DMS153 treated with DMSO at 0.1 percent for 48 hours (cell line): Measurements from ENCODE around the gene B4GAT1.

Experiments
- DNase-seq: peaks from one replicate; lab custom pipeline; 2025; ENCODE audit not compliant: unreplicated experiment; lab: John Stamatoyannopoulos, UW

The B4GAT1 gene

DNA sequence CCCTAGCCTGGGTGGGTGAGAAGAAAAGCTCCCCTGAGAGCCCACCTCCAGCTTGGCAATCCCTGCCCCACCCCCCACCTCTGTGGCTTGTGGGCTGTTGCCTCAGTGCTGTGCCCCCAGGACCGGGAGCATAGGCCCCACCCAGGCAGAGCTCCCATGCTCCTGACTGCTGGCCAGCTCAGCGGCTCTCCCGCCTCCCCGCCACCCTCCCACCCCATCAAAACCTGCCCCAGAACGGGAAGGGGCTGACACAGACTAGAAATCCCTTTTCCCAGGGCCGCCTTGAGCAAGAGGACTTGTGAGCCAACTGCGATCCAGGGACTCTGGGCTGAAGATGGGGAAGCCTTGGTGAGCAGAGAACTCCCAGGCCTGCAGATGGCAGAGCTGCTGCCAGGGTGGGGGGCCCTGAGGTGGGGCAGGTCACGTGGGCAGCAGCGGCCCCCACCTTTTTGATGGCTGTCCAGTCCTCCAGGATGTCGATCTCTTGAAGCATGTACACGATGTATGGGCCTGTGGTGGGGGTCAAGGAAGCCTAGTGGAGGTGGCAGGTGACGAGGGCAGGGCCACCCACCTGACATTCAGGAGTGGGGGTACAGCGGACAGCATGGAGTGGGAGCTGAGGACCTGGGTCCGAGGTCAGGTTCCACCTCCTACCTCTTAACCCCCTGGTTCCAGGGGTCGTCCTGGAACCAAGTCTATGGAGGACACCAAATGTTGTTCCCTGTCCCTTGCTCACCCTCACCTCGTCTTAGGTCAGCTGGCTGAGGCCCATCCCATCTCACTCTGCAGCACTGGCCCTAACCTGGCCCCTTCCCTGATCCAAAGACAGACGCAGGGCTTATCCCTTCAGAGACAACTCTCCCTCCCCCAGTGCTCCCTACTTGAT, 8.9 kb downstream of the B4GAT1 start:
- DNase-seq = no peak

DNA sequence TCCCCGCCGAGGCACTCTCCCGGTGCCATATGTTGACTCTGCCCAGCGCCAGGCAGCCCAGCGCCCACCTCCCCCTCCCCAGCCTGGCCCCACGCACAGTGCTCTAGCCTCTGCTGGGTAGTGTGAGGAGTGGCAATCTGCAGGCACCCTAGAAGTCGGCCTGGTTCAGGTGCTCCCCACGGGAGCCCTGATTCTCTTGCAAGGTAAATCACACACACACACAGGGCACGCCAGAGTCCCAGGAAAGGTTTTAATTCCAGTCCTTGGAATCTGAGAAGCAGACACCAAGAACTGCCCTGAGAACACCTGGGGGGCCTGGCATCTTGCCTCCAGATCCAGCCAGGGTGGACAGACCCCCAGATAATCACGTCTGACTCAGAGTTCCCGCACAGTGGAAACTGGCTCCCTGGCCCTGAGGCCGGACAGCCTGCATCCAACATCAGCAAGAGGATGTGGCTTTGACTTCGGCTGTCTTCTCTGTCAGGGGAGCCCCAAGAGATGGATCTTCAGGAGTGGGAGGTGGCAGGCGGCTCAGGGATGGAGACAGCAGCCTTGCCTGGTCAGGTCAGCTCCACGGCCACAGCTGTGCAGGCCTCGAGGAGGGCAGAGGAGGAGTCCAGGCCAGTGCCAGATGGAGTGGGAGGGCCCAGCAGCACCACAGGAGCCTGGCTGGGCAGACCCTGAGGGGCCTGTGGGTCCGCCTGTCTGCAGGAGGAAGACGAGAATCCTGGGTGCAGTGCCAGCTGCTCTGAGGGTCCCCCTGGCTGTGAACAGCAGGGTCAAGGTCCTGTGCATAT, 10.1 kb downstream of the B4GAT1 start:
- no peak for DNase-seq

DNA sequence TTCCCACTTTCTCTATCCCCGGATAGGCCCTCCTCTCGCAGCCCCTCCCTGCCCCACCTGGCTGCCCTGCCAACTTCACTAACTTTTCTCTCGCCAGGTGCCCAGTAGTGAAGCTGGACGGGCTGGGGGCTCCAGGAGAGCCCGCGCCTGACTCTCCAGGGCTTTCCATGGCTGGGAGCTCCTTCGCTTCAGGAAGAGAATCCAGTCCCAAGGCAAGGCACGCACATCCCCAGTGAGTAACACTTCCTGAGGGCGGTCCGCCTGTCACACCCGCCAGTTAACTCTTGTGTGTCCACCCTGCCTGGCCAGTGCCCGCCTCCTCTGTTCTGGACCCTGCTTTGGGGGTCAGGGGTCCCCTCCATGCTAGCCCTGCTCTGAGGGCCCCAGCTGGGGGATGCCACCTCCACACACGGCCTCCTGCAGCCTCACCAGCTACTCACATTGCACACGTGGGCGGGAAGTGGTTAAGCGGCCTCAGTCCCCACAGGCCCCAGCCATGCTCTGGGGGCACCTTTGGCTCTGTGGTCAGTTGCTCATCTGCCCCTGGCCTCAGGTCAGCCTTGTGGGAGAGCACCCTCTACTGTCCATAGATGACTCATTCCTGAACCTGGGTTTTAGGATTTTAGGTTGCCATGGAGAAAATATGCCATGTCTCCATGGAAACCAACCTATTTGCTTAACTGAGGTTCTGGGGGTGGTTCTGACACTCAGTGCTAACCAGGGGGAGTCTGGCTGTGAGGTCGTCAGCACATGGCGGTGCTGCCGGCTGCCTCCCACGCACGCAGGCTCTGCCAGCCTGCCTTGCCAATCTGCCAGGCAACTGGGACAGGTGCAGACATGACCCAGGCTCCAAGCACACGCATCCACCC, 11.0 kb downstream of the B4GAT1 start, which contains the start of gene RIN1:
TSS of gene RIN1 (minus strand) at position 201 of the 869 bp plus-strand sequence. CDS start at position 169, 32 bp downstream.
- DNase-seq = peak; percentile 40

DNA sequence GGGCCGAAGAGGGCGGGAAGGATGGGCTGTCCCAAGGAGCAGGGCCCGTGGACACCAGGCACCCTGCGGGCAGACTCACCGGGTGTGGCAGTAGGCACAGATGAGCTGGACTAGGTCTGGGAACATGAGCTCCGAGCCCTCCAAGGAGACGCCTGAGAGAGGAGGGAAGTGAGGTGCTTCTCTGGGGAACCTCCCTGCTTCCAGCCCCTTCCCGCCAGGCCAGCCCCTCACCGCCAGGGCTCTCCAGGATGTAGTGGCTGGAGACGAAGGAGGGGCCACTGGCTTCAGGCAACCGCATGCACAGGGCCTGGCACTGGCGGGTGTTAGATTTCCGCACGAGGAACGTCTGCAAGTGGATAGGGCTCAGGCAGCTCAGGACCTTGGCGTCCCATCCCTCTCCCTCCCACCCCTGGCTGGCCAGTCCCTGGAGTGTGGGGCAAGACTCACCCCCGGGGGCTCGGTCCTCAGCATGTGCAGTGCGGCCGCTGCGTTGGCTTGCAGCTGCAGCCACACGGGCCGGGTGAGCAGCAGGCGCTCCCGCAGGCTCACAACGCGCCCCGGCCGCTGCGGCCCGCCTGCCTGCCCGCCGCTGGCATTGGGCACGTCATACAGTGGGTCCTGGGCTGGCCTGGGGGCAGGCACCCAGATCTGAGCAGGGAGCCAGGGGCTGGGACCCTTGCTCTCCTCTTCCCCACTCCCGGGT, 11.7 kb downstream of the B4GAT1 start:
- DNase-seq = no peak

DNA sequence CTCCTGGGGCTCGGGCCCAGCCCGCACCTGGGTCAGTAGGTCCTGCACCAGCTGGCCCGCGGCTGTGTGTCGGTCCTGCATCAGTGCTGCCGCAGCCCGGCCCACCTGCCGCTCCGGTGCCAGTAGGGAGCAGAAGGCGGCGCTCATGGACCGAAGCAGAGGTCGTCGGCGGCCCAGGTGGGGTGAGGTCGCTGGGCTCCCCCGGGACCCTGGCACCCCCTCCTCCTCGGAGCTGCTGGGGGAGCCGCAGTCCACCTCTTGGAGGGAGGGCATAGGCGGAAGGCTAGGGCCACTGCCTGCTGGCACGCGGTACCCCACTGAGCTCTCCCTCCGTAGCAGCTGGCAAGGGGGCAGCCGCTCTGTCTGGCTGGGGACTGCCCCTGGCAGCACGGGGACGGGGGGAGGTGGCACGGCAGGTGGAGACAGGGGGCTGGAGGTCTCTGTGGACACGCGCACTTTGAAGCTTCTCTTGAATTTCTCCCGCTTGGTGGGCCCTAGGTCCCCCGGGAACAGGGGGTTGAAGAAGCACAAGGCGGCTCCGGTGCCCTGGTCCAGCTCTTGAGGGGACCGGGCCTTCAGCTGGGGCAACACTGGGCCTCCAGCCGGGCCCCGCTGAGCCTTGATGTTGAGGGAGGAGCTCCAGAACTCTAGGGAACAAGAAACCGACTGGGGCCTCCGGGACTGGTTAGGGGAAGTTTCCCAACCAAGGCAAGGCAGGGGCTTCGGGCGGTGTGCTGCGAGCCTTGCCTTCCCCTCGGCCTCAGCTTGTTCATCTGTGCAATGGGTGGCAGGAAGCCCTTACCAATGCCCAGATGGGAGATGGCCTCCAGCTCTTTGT, 12.6 kb downstream of the B4GAT1 start:
- DNase-seq = no peak

DNA sequence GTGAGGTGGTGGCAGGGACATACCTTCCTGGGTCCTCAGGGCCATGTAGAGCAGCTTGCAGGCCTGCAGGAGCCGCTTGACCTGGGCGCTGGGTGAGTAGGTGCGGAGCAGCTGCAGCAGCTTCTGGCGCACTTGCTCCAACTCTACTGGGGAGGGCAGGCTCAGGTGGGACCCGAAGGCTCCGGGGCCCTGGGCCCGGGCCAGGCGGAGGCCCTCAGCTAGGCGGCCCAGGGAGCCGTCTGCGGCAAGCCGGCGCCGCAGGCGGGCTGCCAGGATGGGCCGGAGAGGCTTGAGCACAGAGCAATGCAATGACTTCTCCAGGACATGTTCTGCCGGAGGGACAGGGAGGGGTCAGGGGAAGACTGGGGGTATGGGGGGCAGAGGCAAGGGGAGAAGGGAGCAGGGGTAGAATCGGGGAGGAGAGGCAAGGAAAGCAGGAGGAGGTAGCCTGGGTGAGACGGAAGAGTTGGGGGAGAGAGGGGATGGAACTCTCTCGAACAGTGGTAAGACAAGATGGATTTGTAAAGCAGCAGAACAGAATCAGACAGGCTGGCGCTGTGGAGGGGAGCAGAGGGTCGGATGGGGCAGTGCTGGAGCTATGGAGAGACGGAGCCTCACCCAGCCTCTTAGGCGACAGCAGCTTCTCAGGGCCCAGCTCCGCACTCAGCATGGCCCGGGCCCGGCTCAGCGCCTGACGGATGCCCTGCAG, 13.4 kb downstream of the B4GAT1 start:
- no peak for DNase-seq

DNA sequence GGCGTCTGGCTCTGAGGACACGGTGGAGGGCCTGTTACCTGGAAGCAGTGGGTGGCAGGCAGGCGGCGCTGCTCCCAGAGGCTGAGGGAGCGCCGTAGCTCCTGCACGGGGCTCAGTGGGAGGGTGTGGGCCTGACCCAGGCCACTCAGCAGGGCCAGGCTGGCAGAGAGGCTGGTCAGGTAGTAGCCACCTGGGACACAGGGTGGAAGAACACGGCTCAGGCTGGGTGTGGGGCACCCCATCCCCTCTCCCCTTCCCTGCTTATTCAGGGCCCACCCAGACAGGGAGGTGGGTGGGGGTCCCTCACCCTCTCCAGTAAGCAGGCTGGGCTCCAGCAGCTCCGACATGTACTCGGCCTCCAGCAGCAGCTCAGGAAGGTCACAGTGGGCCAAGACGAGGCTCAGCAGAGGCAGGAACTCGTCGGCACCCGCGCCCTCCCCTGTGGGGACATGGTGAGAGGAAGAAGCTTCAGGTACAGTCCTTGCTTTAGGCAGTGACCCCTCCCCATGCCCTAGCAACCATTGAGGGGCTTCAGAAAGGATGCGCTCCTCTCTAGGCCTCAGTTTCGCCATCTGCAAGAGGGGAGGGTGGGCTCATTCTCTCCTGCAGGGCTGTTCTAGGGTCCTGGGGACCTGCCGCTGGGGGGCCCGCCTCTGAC, 14.1 kb downstream of the B4GAT1 start:
- no peak for DNase-seq

DNA sequence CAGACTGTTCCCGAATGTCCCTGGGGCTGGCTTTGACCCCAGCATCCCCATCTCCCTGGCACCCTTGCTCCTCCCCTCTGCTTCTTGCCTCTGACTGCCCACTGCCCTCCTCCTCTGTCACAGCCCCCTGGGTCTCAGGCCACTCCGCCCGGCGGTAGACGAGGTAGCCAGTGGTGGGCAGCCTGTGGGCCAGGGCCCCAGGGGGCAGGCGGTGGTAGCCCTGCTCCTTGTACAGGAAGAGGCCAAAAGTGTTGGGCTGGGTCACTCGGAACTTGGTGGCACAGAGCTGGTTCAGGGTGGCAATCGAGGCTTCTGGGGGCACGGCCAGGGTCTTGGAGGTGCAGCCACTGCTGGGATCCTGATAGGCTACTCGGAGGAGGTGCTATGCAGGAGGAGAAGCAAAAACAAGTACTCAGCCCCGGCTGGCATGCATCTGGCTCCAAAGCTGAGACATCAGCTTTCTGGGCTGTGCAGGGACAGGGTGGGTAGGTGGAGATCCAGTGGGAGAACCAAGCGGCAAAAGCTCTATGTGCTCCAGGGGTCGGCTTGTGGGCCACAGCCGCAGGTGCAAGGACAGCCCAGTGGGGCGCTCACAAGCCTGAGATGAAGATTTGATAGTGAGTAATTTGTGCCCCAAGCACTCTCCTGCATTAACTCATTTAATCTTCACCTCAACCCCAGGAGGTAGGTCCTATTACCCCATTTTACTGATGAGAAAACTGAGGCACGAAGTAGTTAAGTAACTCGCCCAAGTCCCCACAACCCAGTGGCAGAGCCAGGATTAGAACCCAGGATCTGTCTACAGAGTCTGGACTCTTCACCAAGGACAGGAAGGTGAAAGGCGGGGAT, 14.8 kb downstream of the B4GAT1 start:
- no peak for DNase-seq

DNA sequence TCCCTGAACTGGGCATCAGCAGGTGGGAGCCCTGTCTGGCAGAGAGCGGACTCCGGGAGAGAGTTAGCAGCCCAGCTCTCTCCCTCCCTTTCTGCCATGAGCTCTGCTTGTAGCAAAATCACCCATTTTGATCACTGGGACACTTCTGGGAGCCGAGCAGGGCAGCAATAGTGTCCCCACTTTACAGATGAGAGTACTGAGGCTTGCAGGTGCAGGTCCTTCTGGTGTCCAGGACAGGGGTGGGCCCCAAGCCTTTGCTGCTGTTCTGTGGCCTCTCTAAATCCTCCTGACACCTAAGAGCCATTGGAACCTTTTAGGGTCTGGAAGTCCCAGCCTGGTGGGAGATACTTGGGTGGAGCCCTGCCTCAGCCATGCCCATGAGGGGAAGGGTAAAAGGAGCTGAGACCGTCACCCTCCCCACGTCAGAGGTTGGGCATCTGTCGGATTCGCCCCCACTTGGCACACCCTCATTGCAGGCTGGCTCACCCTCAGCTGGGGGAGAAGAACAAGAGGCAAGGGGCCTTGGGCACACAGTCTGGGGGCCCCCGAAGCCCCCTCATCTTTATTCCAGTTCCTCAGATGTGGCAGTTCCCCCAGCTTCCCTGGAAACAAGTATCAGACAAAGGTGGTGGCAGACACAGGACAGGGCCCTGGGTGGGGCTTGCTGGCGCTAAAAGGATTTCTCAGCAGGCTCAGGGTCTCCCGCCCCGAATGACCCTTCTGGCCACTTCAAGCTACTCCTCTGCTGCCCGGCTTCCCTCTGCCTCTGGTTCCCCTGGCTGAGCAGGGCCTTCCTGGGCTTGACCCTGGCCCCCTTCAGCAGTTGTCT, 15.7 kb downstream of the B4GAT1 start:
- no peak for DNase-seq

DNA sequence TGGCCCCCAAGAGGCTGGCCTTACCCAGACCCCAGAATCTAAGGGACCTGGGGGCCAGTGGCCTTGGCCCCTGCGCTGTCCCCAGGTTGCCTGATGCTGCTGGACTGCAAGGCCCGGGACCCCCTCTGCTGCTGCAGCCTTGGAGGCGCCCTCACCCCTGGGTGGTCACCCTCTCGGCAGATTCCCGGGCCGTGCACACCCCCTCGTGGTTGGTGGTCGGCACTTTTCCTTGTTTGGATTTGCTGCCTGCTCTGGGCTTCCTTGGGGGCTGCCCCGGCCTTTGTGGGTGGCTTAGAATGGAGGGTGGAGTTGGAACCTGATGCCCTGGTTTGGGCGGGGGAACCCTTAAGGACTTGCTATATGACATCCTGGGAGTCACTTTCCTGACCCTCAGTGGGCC, 16.5 kb downstream of the B4GAT1 start:
- DNase-seq = no peak

DNA sequence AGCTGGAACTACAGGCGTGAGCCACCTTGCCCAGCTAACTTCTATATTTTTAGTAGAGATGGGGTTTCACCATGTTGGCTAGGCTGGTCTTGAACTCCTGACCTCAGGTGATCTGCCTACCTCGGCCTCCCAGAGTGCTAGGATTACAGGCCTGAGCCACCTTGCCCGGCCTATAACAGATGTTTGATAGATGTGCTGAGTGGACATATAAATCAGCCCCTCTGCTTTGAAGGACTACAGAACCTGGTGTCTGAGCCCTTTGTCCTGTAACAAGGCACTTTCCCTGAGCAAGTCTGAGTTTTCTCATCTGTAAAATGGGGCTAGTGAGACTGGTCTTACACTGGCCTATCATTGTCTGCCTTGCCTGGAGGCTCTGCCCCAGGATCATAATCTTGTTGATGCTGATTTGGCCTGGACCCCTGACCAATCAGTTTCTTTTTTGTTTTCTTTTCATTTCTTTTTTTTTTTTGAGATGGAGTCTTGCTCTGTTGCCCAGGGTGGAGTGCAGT, 18.2 kb downstream of the B4GAT1 start:
- no peak for DNase-seq

DNA sequence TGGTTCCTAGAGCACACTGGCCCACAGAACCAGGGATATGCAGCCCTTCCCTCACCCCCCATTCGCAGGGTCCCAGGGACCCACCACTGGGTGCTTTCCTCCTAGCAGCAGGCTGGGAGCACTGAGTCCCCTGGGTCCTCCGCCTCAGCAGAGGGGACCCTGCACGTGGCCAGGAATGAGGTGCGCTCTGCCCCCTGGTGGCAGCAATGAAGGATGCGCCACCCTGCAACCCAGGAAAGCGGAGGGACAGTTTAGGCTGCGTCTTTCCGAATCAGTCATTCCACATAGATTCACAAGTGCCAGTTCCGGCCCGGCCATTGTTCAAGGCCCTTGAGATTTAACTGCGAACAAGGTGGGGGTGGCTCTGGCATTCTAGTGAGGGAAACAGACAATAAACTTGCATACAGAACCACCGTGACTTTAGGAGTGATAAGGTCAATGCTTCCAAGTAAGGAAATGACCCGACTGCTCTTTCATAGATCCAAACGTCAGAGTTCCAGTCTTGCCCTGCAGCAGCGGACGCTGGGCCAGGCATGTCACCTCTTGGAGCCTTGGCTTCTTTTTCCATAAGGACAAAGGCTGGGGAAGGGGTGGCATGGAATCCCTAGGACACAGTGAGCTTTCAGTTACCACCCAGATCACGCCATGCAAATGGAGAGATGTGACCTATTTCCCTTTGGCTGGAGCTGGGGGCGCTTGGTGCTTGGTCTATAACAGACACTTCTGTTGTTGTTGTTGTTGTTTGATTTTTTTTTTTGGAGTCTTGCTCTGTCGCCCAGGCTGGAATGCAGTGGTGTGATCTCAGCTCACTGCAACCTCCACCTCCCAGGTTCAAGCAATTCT, 18.9 kb downstream of the B4GAT1 start:
- DNase-seq = peak; percentile 71

DNA sequence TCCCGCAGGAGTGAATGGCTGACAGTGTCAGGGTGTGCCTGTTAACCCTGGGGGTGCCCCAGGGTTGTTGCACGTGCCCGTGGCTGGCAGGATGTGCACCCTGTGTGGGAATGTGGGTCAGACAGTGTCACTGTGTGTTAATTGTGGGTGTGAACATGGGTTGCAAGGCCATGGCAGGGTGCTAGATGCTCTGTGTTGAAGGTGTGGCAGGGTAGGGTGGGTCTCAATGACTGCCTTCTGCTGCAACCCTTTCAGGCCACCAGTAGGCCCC, 19.5 kb downstream of the B4GAT1 start:
- no peak for DNase-seq

DNA sequence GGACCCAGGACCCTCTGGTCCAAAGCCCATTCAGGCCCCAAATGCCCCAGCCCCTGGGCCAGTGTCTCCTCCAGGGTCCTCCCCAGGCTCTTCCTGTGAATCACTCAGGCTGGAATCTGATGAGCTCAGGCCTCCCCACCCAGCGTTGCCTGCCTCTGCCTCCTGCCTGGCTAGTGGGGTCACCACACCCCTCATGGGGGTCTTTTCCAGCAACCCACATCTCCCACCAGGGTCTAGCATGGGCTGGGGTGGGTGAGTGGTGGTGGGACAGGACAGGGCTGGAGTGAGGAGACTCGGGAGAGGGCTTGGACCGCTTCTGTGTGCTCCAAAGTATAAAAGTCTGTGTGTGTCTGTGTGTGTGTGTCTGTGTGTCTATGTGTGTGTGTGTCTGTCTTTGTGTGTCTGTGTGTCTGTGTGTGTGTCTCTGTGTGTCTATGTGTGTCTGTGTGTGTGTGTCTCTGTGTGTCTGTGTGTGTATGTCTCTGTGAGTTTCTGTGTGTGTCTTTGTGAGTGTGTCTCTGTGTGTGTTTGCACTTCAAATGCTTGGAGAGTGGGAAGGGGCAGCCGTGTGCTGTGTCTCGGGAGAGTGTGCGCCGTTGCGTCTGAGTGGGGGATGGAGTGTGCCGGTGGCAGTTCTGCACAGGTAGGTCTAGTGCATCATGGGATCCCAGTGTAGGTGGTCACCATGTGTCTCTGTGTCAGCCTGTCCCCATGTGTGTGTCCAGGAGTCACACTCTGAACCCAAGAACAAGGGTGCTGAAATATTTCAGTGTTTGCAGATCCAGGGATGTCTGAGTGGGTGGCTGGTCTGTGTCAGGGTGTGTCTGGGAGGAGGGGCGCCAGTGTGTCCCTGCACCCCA, 20.0 kb downstream of the B4GAT1 start:
- DNase-seq = no peak
